Measurements from ENCODE around the gene NOC4L.

The NOC4L gene

DNA sequence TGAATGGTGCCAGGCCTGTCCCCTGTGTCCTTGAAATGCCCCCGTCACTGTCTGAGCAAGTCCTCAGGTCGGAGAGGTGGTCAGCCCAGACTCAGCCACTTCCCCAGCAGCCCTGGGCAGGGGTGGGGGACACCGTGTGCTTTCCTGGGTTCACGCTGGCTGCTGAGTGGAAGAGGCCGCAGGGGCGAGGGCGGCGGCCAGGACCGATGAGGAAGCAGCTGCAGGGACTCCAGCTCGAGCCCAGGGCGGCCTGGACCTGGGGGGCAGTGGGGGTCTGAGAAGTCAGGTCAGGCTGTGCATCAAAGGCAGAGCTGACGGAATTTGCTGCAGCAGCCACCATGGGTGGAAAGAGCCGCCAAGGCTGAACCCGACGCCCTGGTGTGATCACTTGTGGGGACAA lies 28.4 kb downstream of the NOC4L start:
- H3K9me3 Mint-ChIP-seq: no peaks in the 10 kb centered on the region
- DNase-seq: no peak
- H3K27me3 Mint-ChIP-seq: peaks cover 16% of the 10 kb centered on the region
- H3K4me3 Mint-ChIP-seq: no peak overlapping the region
- H3K27ac Mint-ChIP-seq: no peak overlapping the region
- H3K4me1 Mint-ChIP-seq (ENCODE audit: low read depth): peaks cover 20% of the 10 kb centered on the region
- no peaks in the 10 kb centered on the region for H3K36me3 Mint-ChIP-seq (ENCODE audit: low read depth)

DNA sequence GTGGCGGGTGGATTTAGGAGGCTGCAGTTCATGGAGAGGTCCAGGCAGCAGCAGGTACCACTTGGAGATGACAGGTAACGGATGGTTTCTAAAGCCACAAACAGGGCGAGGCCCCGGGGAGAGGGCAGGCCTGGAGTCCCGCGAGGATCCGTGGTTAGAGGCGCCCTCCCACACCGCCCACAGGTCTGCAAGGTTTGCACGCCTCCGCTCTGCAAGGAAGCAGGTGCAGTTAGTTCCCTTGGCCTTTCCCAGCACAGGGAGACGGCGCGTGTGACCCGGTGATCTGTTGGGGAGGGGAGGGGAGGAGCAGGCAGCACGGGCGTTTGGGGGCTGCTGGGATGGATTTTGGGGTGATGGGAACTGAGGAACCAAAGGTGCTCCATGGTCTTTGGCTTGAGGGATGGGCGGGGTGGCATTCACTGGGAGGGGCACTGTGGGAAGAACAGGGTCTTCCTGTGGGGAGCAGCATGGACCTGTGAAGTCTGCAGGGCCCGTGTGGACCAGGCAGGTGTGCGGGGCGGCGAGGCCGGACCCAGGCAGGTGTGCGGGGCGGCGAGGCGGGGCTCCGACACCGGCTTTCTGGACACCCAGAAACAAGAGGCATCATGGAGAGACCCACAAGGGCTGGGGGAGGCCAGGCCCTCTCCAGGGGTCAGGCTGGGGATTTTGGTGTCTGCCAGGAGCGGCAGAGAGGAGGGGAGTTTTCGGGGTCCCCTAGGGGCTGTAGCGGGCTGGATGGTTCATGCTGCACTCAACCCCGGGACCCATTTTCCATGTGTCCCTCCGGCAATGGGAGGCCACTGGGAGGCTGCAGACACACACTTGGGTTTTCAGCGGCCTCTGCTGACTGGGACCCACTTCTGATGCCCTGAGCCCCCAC lies 29.1 kb downstream of the NOC4L start:
- no peak overlapping the region for H3K27ac Mint-ChIP-seq
- H3K27me3 Mint-ChIP-seq: peaks cover 16% of the 10 kb centered on the region
- peaks cover 16% of the 10 kb centered on the region for H3K4me1 Mint-ChIP-seq (ENCODE audit: low read depth)
- no peaks in the 10 kb centered on the region for H3K36me3 Mint-ChIP-seq (ENCODE audit: low read depth)
- H3K9me3 Mint-ChIP-seq: no peaks in the 10 kb centered on the region
- DNase-seq: no peak
- H3K4me3 Mint-ChIP-seq: no peak overlapping the region

DNA sequence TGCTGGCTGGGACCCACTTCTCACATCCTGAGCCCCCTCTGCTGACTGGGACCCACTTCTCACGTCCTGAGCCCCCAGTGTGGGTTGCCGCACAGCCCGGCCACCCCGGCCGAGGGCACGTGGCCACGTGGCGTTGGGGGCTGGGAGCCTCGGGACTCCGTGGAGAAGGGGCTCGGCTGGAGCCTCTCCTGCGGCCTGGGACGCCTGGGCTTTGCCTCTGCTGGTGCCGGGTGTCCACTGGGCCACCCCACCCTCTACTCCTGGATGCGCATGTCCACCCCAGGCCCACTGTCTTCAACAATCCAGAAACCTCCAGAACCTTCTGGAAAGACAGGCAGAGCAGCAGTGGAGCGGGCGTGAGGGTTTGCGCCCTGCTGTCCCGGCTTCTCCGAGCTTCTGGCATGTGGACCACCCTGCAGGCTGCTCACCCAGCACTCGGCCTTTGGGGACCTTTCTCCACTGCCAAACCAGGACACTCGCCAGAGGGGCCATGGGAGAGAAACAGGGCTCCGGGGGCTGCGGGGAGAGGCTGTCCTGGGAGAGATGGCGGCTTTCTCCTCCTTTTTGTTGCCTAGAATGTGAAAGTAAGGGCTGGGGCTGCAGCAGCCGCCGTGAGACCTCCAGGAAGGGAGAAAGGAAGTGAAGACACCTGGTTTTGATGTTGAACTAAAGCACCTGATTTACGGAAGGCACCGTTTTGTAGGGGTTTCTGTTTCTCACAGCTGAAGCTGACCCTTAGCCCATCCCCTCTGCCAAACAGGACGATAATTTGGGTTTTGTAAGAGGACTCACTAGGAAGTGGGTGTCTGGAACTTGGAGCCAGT lies 30.0 kb downstream of the NOC4L start:
- H3K9me3 Mint-ChIP-seq: no peaks in the 10 kb centered on the region
- no peak overlapping the region for H3K4me3 Mint-ChIP-seq
- no peak overlapping the region for H3K27ac Mint-ChIP-seq
- DNase-seq: no peak
- H3K27me3 Mint-ChIP-seq: peaks cover 16% of the 10 kb centered on the region
- peaks cover 25% of the 10 kb centered on the region for H3K4me1 Mint-ChIP-seq (ENCODE audit: low read depth)
- H3K36me3 Mint-ChIP-seq (ENCODE audit: low read depth): no peaks in the 10 kb centered on the region

DNA sequence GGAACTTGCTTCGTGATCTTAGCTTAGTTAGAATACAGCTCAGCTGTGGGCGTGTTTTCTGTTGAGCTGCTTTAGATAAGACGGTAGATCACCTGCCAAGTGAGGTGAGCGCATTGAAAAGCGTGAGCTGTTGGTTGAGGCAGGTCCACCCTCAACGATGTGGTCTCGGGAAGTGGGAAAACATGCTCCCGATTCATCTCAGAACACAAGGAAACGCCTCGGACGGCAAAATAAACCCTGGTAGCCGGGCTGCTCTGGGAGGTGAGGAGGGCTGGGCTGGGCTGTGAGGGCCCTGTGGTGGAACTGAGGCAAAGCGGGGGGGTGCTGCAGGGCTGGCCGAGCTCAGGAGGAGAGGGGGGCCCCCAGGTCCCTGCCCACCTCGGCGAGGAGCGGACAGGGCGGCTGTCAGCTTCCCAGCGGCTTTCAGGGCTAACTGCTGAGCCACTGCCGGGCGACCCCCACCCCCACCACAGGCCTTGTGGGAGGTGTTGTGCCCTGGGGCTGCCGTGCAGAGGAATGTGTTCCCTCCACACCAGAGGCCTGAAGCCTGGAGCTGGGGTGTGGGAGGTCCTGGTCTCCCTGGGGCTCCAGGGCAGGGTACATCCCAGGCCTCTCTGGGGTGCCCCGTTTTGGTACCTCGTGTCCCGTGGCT lies 30.7 kb downstream of the NOC4L start:
- Mint-ChIP-seq H3K27me3 (peaks cover 16% of the 10 kb centered on the region), H3K4me1 (ENCODE audit: low read depth) (peaks cover 28% of the 10 kb centered on the region), H3K27ac (no peak overlapping the region), H3K4me3 (no peak overlapping the region), H3K36me3 (ENCODE audit: low read depth) (no peaks in the 10 kb centered on the region), H3K9me3 (no peaks in the 10 kb centered on the region)
- no peak for DNase-seq

- DNase-seq: no peak
- H3K27ac Mint-ChIP-seq: no peak overlapping the region
- H3K4me1 Mint-ChIP-seq (ENCODE audit: low read depth): peaks cover 28% of the 10 kb centered on the region
- no peak overlapping the region for H3K4me3 Mint-ChIP-seq
- no peaks in the 10 kb centered on the region for H3K36me3 Mint-ChIP-seq (ENCODE audit: low read depth)
- no peaks in the 10 kb centered on the region for H3K9me3 Mint-ChIP-seq
- H3K27me3 Mint-ChIP-seq: peaks cover 16% of the 10 kb centered on the region
Measured at GRCh38 chr12:132175496-132176384, 31.5 kb downstream of the NOC4L start.

DNA sequence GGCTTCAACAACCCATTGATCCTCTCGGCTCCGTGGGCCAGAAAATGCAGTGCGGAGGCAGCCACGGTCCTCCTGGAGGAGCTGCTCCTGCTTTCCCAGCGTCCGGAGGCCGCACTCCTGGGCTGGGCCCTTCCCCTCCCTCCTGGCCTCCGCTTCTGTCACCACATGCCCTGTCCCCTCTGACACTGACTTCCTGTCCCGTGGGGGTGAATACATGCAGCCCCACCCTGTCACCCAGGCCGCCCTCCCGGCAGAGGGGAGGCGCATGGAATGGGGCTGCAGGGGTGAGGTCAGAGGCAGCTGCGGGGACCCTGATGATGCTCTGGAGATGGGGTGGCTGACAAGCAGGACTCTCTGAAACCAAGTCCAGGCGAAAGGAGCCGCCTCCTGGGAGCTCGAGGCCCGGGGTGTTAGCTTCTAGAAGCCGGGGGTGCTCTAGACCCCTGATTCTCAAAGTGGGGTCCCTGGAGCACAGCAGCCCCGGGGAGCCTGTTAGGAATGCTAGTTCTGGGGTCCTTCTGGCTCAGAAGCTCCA lies 32.2 kb downstream of the NOC4L start:
- H3K9me3 Mint-ChIP-seq: no peaks in the 10 kb centered on the region
- DNase-seq: no peak
- H3K4me3 Mint-ChIP-seq: no peak overlapping the region
- H3K36me3 Mint-ChIP-seq (ENCODE audit: low read depth): no peaks in the 10 kb centered on the region
- peaks cover 16% of the 10 kb centered on the region for H3K27me3 Mint-ChIP-seq
- no peak overlapping the region for H3K27ac Mint-ChIP-seq
- H3K4me1 Mint-ChIP-seq (ENCODE audit: low read depth): peaks cover 28% of the 10 kb centered on the region

DNA sequence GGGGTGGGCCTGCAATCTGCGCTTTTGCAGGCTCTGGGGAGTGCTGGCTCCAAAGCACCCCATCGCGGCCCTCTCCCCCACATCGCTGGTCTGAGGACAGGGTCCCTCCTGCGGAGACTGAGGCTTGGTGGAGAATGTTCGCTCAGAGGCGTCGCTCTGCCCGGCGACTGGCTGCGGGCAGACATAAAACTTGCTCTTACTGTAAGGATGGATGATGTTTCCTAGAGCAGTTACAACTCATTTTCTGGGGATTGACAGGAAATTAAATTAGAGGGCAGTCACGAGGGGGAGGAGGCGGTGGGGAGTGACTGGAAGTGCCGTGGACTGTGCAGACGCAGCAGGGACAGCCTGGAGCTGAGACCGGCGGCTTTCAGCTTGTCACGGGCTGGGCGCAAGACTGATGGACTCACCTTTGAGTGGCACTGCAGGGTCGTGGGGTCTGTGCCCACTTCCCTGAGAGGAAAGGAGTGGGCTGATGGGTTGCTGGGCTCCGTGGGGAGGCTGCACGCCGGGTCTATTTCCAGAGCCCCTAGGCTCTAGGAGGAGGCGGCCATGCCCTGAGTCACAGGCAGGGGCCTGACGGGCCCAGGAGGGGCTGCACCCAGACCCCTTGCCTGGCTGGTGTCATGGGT lies 32.8 kb downstream of the NOC4L start:
- H3K27ac Mint-ChIP-seq: no peak overlapping the region
- no peak overlapping the region for H3K4me3 Mint-ChIP-seq
- peaks cover 28% of the 10 kb centered on the region for H3K4me1 Mint-ChIP-seq (ENCODE audit: low read depth)
- no peaks in the 10 kb centered on the region for H3K9me3 Mint-ChIP-seq
- no peak for DNase-seq
- no peaks in the 10 kb centered on the region for H3K36me3 Mint-ChIP-seq (ENCODE audit: low read depth)
- H3K27me3 Mint-ChIP-seq: peaks cover 16% of the 10 kb centered on the region

GRCh38 chr12:132178316-132178715 lies 34.1 kb downstream of the NOC4L start:
- no peak for DNase-seq
- Mint-ChIP-seq H3K9me3 (no peaks in the 10 kb centered on the region), H3K36me3 (ENCODE audit: low read depth) (no peaks in the 10 kb centered on the region), H3K4me1 (ENCODE audit: low read depth) (peaks cover 23% of the 10 kb centered on the region), H3K4me3 (no peak overlapping the region), H3K27ac (no peak overlapping the region), H3K27me3 (peaks cover 11% of the 10 kb centered on the region)

DNA sequence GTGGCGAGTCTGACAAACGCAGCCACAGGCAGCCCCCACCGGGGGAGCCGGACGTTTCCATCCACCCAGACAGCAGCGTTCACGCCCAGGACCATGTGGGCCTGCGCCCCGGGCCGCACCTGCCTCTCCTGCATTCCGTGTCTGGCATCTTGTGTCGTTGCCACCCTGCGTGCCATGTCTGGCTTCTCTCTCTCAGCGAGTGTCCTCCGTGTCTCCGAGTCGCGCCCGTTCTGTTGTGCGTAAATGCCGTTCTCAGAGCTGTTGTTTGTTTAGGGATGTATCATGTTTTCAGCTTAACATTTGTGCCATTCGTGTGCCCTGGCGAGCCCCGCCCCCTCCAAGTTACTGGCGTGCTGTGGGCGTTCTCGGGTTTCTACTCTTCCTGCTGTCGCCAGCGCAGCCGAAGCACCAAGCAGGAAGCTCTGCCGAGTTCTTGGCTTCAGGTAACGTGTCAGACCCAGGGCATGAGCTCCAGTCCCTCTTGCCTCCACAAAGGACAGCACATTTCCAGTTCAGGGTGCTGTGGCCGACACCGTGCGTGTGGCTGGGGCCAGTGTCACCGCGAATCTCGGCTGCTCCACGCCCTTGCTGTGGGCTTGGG lies 34.6 kb downstream of the NOC4L start:
- DNase-seq: peak; percentile 63
- Mint-ChIP-seq H3K27ac (peak overlapping the region; percentile 69), H3K36me3 (ENCODE audit: low read depth) (no peaks in the 10 kb centered on the region), H3K4me1 (ENCODE audit: low read depth) (peaks cover 20% of the 10 kb centered on the region), H3K9me3 (no peaks in the 10 kb centered on the region), H3K27me3 (peaks cover 10% of the 10 kb centered on the region), H3K4me3 (peak overlapping the region; percentile 46)

DNA sequence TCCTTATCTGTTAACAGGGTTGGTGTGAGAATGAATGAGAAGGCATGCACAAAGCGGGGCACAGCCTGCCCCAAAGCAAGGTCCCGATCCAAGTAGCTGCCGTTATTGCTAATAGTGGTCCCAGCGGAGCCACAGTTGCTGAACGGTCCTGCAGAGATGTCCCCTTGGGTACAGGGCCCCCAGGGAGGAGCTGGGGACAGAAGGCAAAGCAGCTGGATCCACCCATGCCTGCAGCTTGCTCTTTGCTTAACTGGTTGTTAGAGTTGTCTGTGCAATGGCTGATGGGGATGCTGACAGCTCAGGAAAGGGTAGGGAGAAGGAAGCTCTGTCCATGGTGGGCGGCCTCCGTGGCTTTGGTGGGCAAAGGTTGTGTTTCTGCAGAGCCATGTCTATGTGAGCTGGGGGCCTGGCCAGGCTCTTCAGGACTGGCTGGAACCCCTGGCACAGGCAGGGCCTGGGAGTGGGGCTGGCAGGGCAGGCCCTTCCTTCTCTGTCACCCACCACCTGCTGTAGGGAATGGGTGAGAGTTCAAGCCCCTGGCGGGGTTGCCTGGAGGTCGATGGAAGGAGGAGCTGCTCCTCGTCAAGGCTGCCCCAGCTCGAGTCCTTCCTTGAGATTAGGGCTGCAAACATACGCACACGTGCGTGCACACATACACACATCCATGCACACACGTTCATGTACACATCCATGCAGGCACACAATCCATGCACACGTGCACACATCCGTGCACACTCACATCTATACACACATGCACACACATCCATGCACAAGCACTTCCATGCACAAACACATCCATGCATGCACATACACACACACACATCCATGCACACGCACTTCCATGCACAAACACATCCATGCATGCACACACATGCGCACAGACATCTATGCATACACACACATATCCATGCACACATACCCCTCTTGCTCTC lies 35.4 kb downstream of the NOC4L start:
- no peak overlapping the region for H3K4me3 Mint-ChIP-seq
- H3K27me3 Mint-ChIP-seq: peaks cover 5% of the 10 kb centered on the region
- H3K9me3 Mint-ChIP-seq: no peaks in the 10 kb centered on the region
- H3K4me1 Mint-ChIP-seq (ENCODE audit: low read depth): peaks cover 16% of the 10 kb centered on the region
- H3K27ac Mint-ChIP-seq: no peak overlapping the region
- no peaks in the 10 kb centered on the region for H3K36me3 Mint-ChIP-seq (ENCODE audit: low read depth)
- no peak for DNase-seq

- Mint-ChIP-seq H3K9me3 (no peaks in the 10 kb centered on the region), H3K27ac (no peak overlapping the region), H3K36me3 (ENCODE audit: low read depth) (no peaks in the 10 kb centered on the region), H3K27me3 (peaks cover 4% of the 10 kb centered on the region), H3K4me3 (no peak overlapping the region), H3K4me1 (ENCODE audit: low read depth) (peaks cover 22% of the 10 kb centered on the region)
- DNase-seq: no peak
Measured at GRCh38 chr12:132180648-132181546, 36.6 kb downstream of the NOC4L start.
